HEK293 (cell line): Measurements from ENCODE around the gene RGL4.

Experiments
- CTCF ChIA-PET: fragments of 350-600 bp; formaldehyde crosslinking; extraction: SDS; loops from one replicate; lab custom pipeline; 2021; ENCODE audit warnings: antibody characterized with exemption; lab: Yijun Ruan, JAX
- POLR2A ChIA-PET: fragments of 300-600 bp; formaldehyde crosslinking; extraction: SDS; loops from one replicate; lab custom pipeline; 2020; ENCODE audit warnings: antibody characterized with exemption, inconsistent platforms; lab: Yijun Ruan, JAX
- H3K27ac ChIP-seq: fragments of 200-500 bp; sonication (Bioruptor generic); 2 replicates; pipeline ENCODE4 v1.5.1; 2014; ENCODE audit warnings: low read depth, low read length, control low read depth, inconsistent platforms; ENCODE audit errors: extremely low read depth
- H3K36me3 ChIP-seq, 2 experiments: fragments of 200-500 bp in 1 of 2; sonication (Bioruptor generic) in 1 of 2; 1 replicate in 1 of 2; 2 replicates in 1 of 2; pipeline ENCODE4 v1.5.1; 2014 to 2017; ENCODE audit warnings: inconsistent platforms in 2 of 2, low read length in 2 of 2; ENCODE audit not compliant: control insufficient read depth in 2 of 2, insufficient read depth in 1 of 2
- H3K4me1 ChIP-seq: fragments of 200-500 bp; sonication (Bioruptor generic); 2 replicates; pipeline ENCODE4 v1.5.1; 2014; ENCODE audit warnings: mild to moderate bottlenecking, low read length, inconsistent platforms; ENCODE audit not compliant: control insufficient read depth, insufficient read depth
- H3K4me3 ChIP-seq: 2 replicates; pipeline ENCODE4 v1.5.1; 2011; ENCODE audit warnings: low read depth, mild to moderate bottlenecking, control low read depth, low read length, moderate library complexity
- H3K9me3 ChIP-seq: fragments of 200-500 bp; sonication (Bioruptor generic); 2 replicates; pipeline ENCODE4 v1.5.1; 2014; ENCODE audit warnings: low read depth, low read length, inconsistent platforms; ENCODE audit not compliant: control insufficient read depth, insufficient read depth
- HOXA7 ChIP-seq: sonication (generic); formaldehyde crosslinking; IDR thresholded peaks from 2 replicates; pipeline ENCODE4 v1.8.1; 2022; ENCODE audit warnings: missing genetic modification reagents, borderline replicate concordance
- OSR2 ChIP-seq: fragments of 450-650 bp; formaldehyde crosslinking; IDR thresholded peaks from 2 replicates; pipeline ENCODE4 v1.5.1; 2016; ENCODE audit warnings: missing biosample characterization, missing genetic modification characterization
- ZBTB17 ChIP-seq: fragments of 450-650 bp; formaldehyde crosslinking; IDR thresholded peaks from 2 replicates; pipeline ENCODE4 v1.5.1; 2016; ENCODE audit warnings: missing biosample characterization, missing genetic modification characterization
- ZFP37 ChIP-seq: fragments of 450-650 bp; formaldehyde crosslinking; IDR thresholded peaks from 2 replicates; pipeline ENCODE4 v1.5.1; 2016; ENCODE audit warnings: missing biosample characterization, missing genetic modification characterization
- ZFP69B ChIP-seq: fragments of 450-650 bp; formaldehyde crosslinking; IDR thresholded peaks from 2 replicates; pipeline ENCODE4 v1.5.1; 2016; ENCODE audit warnings: missing biosample characterization, missing genetic modification characterization
- ZNF174 ChIP-seq: fragments of 450-650 bp; formaldehyde crosslinking; IDR thresholded peaks from 2 replicates; pipeline ENCODE4 v1.5.0; 2017; ENCODE audit warnings: missing biosample characterization, mild to moderate bottlenecking, missing genetic modification characterization
- ZNF214 ChIP-seq: fragments of 450-650 bp; formaldehyde crosslinking; IDR thresholded peaks from 2 replicates; pipeline ENCODE4 v1.5.1; 2017; ENCODE audit warnings: missing biosample characterization, mild to moderate bottlenecking, missing genetic modification characterization, borderline replicate concordance
- ZNF23 ChIP-seq: fragments of 450-650 bp; formaldehyde crosslinking; IDR thresholded peaks from 2 replicates; pipeline ENCODE4 v1.5.1; 2016; ENCODE audit warnings: missing biosample characterization, missing genetic modification characterization, borderline replicate concordance
- ZNF354C ChIP-seq: fragments of 450-650 bp; formaldehyde crosslinking; IDR thresholded peaks from 2 replicates; pipeline ENCODE4 v1.5.1; 2016; ENCODE audit warnings: missing biosample characterization, missing genetic modification characterization, low read depth, borderline replicate concordance
- ZNF394 ChIP-seq: fragments of 450-650 bp; formaldehyde crosslinking; IDR thresholded peaks from 2 replicates; pipeline ENCODE4 v1.5.1; 2016; ENCODE audit warnings: missing biosample characterization, missing genetic modification characterization, mild to moderate bottlenecking, moderate library complexity, borderline replicate concordance
- ZNF473 ChIP-seq: fragments of 450-650 bp; formaldehyde crosslinking; IDR thresholded peaks from 2 replicates; pipeline ENCODE4 v1.5.1; 2017; ENCODE audit warnings: missing biosample characterization, missing genetic modification characterization
- ZNF518A ChIP-seq: fragments of 450-650 bp; formaldehyde crosslinking; conservative IDR thresholded peaks from 2 replicates; pipeline ENCODE4 v1.5.1; 2016; ENCODE audit warnings: low read depth, missing biosample characterization, missing genetic modification characterization
- ZNF544 ChIP-seq: fragments of 450-650 bp; formaldehyde crosslinking; IDR thresholded peaks from 2 replicates; pipeline ENCODE4 v1.5.0; 2017; ENCODE audit warnings: missing biosample characterization, missing genetic modification characterization
- ZNF560 ChIP-seq: fragments of 450-650 bp; formaldehyde crosslinking; IDR thresholded peaks from 2 replicates; pipeline ENCODE4 v1.5.1; 2017; ENCODE audit warnings: missing biosample characterization, missing genetic modification characterization, borderline replicate concordance
- ZNF623 ChIP-seq: fragments of 450-650 bp; formaldehyde crosslinking; IDR thresholded peaks from 2 replicates; pipeline ENCODE4 v1.5.1; 2016; ENCODE audit warnings: missing biosample characterization, missing genetic modification characterization
- ZNF639 ChIP-seq: fragments of 450-650 bp; formaldehyde crosslinking; IDR thresholded peaks from 2 replicates; pipeline ENCODE4 v1.5.1; 2016; ENCODE audit warnings: missing biosample characterization, missing genetic modification characterization
- ZNF645 ChIP-seq: fragments of 450-650 bp; formaldehyde crosslinking; IDR thresholded peaks from 2 replicates; pipeline ENCODE4; 2016; ENCODE audit warnings: missing biosample characterization, missing genetic modification characterization
- ZNF768 ChIP-seq: fragments of 450-650 bp; formaldehyde crosslinking; IDR thresholded peaks from 2 replicates; pipeline ENCODE4 v1.5.1; 2018; ENCODE audit warnings: missing biosample characterization, mild to moderate bottlenecking, missing genetic modification characterization
- TF ChIP-seq, protein P1 (sequence below): fragments of 450-650 bp; formaldehyde crosslinking; IDR thresholded peaks from 2 replicates; pipeline ENCODE4 v1.5.1; 2016; ENCODE audit warnings: missing biosample characterization, missing genetic modification characterization
- TF ChIP-seq, protein P2 (sequence below): fragments of 450-650 bp; formaldehyde crosslinking; IDR thresholded peaks from 2 replicates; pipeline ENCODE4 v1.5.1; 2016; ENCODE audit warnings: missing biosample characterization, missing genetic modification characterization

The RGL4 gene

DNA sequence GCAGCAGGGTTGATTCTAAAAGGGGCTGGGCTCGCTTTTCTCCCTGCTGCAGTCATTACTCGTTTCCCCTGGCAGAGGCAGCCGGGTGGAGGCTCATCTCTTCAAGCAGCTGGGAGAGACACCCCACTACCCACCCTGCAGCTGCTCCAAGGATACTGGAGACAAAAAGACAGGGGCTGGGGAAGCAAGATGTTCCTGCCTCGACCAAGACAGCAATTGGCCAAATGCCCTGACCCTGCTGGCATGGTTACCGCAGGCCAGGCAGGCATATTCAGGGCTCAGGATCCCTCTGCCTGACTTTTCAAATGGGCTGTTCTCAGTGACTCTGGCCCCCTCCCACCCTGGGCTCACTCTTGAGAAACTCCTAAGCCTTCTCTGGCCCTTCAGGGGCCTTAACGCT, 6.8 kb upstream of the RGL4 start:
- TF ChIP-seq ZFP37 (no peak), ZFP69B (no peak), ZNF560 (tag by site-specific recombination) (no peak), ZNF473 (tag by site-specific recombination) (no peak), ZBTB17 (tag by site-specific recombination) (no peak), ZNF623 (tag by site-specific recombination) (no peak), ZNF768 (tag by site-specific recombination) (no peak), ZNF544 (tag by site-specific recombination) (no peak), OSR2 (tag by site-specific recombination) (no peak), ZNF518A (no peak), ZNF639 (tag by site-specific recombination) (no peak)
- TF ChIP-seq, protein P1, sequence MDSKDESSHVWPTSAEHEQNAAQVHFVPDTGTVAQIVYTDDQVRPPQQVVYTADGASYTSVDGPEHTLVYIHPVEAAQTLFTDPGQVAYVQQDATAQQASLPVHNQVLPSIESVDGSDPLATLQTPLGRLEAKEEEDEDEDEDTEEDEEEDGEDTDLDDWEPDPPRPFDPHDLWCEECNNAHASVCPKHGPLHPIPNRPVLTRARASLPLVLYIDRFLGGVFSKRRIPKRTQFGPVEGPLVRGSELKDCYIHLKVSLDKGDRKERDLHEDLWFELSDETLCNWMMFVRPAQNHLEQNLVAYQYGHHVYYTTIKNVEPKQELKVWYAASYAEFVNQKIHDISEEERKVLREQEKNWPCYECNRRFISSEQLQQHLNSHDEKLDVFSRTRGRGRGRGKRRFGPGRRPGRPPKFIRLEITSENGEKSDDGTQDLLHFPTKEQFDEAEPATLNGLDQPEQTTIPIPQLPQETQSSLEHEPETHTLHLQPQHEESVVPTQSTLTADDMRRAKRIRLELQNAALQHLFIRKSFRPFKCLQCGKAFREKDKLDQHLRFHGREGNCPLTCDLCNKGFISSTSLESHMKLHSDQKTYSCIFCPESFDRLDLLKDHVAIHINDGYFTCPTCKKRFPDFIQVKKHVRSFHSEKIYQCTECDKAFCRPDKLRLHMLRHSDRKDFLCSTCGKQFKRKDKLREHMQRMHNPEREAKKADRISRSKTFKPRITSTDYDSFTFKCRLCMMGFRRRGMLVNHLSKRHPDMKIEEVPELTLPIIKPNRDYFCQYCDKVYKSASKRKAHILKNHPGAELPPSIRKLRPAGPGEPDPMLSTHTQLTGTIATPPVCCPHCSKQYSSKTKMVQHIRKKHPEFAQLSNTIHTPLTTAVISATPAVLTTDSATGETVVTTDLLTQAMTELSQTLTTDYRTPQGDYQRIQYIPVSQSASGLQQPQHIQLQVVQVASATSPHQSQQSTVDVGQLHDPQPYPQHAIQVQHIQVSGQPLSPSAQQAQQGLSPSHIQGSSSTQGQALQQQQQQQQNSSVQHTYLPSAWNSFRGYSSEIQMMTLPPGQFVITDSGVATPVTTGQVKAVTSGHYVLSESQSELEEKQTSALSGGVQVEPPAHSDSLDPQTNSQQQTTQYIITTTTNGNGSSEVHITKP, result no peak
- TF ChIP-seq, protein P2, sequence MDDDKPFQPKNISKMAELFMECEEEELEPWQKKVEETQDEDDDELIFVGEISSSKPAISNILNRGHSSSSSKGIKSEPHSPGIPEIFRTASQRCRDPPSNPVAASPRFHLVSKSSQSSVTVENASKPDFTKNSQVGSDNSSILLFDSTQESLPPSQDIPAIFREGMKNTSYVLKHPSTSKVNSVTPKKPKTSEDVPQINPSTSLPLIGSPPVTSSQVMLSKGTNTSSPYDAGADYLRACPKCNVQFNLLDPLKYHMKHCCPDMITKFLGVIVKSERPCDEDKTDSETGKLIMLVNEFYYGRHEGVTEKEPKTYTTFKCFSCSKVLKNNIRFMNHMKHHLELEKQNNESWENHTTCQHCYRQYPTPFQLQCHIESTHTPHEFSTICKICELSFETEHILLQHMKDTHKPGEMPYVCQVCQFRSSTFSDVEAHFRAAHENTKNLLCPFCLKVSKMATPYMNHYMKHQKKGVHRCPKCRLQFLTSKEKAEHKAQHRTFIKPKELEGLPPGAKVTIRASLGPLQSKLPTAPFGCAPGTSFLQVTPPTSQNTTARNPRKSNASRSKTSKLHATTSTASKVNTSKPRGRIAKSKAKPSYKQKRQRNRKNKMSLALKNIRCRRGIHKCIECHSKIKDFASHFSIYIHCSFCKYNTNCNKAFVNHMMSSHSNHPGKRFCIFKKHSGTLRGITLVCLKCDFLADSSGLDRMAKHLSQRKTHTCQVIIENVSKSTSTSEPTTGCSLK (tag by site-specific recombination), result no peak
- POLR2A ChIA-PET, result no interaction called here
- H3K4me1 ChIP-seq, result no peaks in the 10 kb centered on the region
- no peaks in the 10 kb centered on the region for H3K9me3 ChIP-seq
- no peak overlapping the region for H3K4me3 ChIP-seq
- H3K27ac ChIP-seq, result no peak overlapping the region
- peaks cover 4 to 84% of the 10 kb centered on the region in 2 experiments; a peak in 1 of 3 replicates for H3K36me3 ChIP-seq
- CTCF ChIA-PET, result no interaction called here

DNA sequence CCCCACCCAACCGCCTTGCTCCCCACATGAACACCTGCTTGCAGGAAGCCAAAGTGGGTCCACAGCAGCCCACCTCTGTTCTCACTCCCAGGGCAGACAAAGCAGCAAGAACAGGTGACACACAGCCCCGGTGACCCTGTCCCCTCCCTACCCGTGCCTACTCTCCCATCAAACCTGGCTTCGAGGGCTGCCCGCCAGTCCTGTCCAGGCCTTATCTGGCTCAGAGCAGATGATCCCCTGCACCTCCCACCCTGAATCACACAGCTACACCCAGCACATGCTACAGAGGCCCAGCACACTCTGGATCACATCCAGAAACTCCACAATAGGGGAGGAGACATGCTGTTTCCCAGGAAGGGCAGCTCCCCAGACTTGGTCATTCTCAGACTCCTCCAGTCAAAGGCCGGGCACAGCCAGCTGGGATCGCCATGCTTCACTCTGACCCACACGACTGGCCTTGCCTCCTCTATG, 6.2 kb upstream of the RGL4 start:
- ChIA-PET POLR2A (interaction anchor here (1.0 kb wide), 1 partner anchor 32 kb away, joined by 5 read pairs; no protein-coding TSS in a partner anchor), CTCF (interaction anchor here (1.0 to 1.3 kb wide), 2 partner anchors 18 to 165 kb away, joined by 3 read pairs; no protein-coding TSS in a partner anchor)
- Histone ChIP-seq H3K27ac (no peak overlapping the region), H3K4me1 (no peaks in the 10 kb centered on the region), H3K4me3 (no peak overlapping the region), H3K36me3 (peaks cover 4 to 87% of the 10 kb centered on the region in 2 experiments; a peak in 1 of 3 replicates), H3K9me3 (no peaks in the 10 kb centered on the region)
- no peak for TF ChIP-seq HOXA7 (CRISPR knock-in tag)
- TF ChIP-seq ZNF174 (tag by site-specific recombination), result no peak
- no peak for TF ChIP-seq ZNF214 (tag by site-specific recombination)
- no peak for TF ChIP-seq ZNF23 (tag by site-specific recombination)
- no peak for TF ChIP-seq ZNF354C
- no peak for TF ChIP-seq ZNF645
- no peak for TF ChIP-seq ZNF394 (tag by site-specific recombination)
